Left ventricle myocardium superior (tissue), 1 donor: ENCODE results near the gene TRIM73. TPM values are rescaled to one million over a fixed set of nuclear protein-coding genes. Genes with fewer than 3 reads are reported as not detected.

Source experiments
- total RNA-seq: library from RNA; stranded (reverse); fragmentation: NEBNext Ultra II Directional; extraction: Animal tissue kit (Norgen Biotek cat#: 25700); gene quantifications from one replicate; pipeline ENCODE4 v1.2.1, GENCODE V29; 2021
- donor health status: DM: no; HTN: yes; CAD: no; lungs with severe emphysema.

TRIM73 gene
- total RNA-seq, 1 donor from 2014 or later, result 1.3 TPM

Other genes with a start within 250 kb of the TRIM73 start
- 22.3 TPM for gene POM121C, start 90.7 kb downstream of the TRIM73 start, total RNA-seq
- not detected for gene SPDYE5, start 96.7 kb downstream of the TRIM73 start, total RNA-seq